GM11168 (cell line): ENCODE measurements around the gene CDKN3.

Source experiments
- in situ Hi-C: fragments of 300-500 bp; cut with MboI; formaldehyde crosslinking; loops from one replicate; pipeline ENCODE4 v1.12.0; 2022; ENCODE audit warnings: low sequenced_read_pairs; ENCODE audit not compliant: unreplicated experiment

The CDKN3 gene, protein sequence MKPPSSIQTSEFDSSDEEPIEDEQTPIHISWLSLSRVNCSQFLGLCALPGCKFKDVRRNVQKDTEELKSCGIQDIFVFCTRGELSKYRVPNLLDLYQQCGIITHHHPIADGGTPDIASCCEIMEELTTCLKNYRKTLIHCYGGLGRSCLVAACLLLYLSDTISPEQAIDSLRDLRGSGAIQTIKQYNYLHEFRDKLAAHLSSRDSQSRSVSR

DNA sequence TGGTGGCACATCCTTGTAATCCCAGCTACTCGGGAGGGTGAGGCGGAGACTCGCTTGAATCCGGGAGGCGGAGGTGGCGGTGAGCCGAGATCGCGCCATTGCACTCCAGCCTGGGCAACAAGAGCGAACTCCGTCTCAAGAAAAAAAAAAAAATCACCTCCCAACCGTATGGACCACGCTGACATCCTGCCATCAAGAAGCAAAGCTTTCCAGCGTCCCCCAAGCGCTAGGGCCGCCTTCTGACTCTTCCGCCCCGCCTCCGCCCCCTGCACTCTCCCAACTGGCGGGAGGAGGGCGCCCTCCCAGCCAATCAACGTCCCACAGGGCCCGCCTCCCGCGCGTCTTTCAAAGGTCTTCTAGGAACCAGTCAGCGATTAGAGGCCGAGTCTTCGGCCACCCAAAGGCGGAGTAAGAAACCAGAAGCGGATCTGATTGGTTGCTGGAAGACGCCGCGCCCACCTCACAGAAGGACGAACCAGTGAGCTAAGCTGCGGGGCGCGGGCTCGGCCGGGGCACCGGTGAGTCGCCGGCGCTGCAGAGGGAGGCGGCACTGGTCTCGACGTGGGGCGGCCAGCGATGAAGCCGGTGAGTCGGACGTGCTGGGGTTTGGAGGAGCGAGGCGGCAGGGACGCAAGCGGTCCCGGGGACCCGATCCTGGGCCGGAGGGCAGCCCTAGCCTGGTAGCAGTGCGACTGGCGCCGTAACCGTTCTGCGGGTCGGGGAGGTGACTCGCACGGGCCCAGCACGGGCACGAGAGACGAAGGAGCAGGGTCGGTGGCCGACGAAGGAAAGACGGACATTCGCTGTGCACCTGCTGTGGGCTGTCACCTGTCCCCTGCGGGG is at the start of gene CDKN3:
CDKN3 (plus strand) TSS at position 515 of the 843 bp plus-strand sequence; CDS start at position 577, 62 bp downstream.
- in situ Hi-C loops, result no loop called here

DNA sequence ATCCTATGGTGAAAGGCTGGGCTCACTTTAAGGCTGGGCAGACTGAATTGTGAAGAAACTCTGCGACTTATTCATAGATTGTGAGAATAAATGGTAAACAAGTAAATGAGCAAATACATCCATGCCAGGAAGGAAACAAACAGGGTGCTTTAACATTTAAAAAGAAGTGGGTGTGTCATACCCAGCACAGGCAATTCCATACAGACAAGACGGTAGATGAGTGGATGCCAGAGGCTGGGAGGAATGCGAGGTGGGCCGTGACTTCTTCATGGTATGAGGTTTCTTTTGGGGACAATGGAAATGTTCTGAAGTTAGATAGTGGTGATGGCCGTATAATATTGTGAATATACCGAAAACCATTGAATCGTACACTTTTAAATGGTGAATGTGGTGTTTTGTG is 49.8 kb upstream of the CDKN3 start:
- in situ Hi-C loops, result loop anchor here (25.0 kb wide), 1 partner anchor 910 kb away; no protein-coding TSS in a partner anchor

DNA sequence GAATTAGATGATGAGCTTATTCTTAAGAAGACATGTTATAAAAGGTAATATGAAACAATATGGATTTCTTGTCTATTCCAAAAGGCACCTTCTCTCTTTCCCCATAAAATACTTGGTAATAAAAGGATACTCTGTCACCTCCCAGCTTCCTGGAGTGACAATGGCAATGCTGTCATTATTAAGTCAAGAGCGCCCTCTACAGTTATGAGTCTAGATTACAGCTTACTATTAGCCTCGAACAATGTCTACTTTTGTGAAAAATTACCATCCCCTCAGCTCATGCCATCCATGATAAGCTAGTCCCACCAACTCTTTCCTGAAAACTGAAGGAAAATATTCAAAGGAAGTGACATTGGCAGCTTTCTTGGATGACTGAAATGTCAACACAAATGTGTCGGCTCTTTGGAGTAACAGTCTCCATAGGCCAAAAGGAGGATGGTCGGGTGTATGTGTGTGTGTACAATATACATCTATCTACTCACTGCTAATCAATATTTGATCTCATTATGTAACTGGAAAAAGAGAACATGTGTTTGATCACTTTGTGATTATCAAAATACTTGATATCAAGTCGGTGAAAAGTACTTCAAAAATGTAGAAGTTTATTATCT is 48.7 kb upstream of the CDKN3 start:
- in situ Hi-C loops, result loop anchor here (25.0 kb wide), 1 partner anchor 911 kb away; no protein-coding TSS in a partner anchor

DNA sequence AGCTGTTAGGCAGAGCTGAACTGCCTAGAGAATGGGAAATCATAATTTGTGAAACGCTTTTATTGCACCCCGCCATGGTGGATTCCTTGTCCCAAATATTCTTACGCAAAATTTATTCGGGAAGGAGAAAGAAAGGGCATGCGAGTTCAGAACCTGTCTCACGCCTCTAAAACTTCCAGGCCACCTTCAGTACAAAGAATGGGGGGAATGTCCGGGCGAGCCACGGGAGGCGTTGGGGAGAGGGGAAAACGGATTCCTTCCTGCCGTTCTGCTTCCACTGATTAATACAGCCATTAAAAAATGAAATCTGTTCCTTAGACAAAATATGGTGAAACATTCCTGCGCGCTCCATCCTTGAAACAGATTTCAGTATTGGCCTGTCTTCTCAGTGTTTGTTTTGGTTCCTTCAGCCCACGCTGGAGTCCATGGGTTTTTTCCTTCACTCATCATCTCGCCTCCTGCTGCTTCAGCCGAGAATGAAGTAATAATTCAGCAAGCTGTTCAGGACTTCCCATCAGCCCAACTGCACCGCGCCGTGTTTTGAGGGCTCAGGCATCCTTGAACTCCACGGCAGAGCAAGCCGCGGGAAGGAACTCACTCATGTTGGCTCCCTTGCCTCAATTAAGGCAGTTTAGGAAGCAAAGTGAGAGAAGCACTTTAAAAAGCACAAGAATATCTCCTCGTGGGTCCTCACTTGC is 47.7 kb upstream of the CDKN3 start:
- in situ Hi-C loops, result loop anchor here (25.0 kb wide), 1 partner anchor 912 kb away; no protein-coding TSS in a partner anchor

DNA sequence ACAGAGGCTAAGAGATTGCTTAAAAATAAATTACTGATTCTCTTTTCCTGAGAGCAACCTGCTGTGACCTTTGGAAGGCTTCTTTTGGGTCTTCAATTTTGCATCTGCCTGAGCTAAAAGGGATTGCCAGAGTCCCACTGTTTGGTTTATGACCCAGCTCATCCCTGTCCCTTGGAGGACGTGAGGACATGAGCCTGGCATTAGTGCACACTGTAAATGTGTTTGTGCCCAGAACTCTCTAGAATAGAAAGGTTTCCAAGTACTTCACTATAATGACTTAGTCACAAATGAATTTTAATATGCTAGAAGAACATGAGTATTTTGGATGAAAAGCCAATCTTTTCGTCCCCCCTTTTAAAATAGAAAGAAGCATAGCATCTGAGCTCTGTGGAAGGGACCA is 47.1 kb upstream of the CDKN3 start:
- in situ Hi-C loops, result loop anchor here (25.0 kb wide), 1 partner anchor 912 kb away; no protein-coding TSS in a partner anchor

DNA sequence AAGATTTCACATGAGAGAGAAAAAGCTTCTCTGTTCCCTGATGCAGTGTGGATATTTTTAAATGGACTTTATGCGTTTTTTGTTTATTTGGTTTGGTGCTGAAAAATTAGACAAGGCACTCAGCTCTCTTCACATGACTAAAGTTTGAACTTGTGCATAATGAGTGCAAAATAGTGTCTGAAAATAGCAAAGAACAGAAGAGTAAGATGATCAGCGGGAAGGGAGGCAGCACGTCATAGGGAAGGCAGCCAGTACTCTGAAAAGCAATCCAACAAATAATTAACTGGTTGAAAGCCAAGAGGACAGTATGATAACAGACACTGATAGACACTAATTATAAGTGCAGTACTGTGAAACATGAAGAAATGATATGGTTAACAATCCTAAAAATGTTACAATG is 46.6 kb upstream of the CDKN3 start:
- in situ Hi-C loops, result no loop called here

DNA sequence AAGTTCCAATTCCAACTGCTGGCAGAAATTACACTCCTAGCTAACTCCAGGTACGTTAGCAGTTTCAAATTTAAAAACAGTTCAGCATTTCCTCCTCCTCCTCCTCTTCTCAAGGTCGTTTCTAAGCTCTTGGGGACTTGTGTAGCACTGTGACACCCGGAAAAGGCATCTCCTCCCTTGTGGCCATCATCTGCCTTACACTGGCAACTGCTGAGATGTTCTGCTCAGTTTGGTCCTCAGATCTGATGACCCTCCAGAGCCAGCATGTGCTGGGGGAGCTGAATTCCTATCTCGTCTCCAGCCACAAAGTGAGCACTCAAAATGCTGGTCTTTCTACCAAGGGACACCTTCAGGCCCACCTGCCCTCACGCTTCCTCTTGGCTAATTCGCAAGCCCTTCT is 43.5 kb upstream of the CDKN3 start:
- in situ Hi-C loops, result no loop called here

DNA sequence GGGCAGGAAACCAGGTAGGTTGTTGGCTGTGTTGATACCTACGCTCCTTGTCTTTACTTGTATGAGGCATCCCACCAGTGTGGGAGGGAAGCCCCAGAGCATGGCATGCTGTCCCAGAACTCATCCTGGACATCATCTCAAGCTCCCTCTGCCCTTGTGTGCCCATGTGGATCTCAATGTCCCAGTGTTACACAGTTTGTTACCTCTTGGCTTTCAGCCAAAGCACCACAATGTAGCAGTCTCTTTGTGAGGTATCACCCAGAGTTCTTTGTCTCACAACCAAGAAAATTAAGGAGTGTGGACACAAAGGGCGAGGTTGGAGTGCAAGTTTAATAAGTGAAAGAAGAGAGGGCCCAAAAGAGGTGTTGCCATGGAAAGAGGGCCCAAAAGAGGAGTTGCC is 43.1 kb upstream of the CDKN3 start:
- in situ Hi-C loops, result no loop called here

DNA sequence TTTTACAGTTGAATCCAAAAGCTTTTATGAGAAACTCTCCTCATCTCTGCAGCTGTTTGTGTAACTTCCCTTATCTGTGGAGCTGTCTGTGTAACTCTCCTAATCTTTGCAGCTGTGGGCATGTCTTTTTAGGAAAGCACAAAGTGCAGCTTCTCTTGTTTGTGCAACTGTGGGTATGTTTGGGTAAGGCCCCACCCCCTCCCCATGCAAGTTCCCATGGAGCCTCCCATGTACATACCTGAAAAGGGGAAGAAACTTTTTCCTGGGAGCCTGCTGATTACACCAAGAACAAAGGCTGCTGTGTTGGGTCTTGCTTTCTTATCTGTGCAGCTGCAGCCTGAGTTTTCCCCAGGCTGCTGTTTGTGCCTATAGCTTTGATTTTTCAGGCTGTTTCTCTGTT is 42.7 kb upstream of the CDKN3 start:
- in situ Hi-C loops, result no loop called here

DNA sequence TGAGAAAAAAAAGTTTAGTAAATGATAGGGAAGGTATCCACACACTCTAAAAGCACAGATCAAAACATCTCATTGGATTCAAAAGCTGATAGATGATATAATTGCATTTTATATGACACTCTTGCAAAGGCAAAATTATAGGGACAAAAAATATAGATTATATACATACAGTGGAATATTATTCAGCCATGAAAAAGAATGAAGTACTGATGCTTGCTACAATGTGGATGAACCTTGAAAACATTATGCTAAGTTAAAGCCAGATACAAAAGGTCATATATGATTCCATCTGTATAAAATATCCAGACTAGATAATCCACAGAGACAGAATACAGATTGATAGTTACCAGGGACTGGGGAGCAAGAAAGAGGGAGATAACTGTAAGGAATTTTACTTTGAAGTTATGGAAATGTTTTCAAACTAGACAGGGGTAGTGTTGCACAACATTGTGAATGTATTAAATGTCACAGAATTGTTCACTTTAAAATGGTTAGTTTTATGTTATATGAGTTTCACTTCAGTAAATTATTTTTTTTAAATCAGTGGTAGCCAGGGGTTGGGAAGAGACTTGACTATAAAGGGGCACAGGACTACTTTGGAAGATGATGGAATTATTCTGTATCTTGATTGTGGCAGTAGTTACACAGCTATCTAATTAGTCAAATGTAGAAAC is 41.7 kb upstream of the CDKN3 start:
- in situ Hi-C loops, result no loop called here

DNA sequence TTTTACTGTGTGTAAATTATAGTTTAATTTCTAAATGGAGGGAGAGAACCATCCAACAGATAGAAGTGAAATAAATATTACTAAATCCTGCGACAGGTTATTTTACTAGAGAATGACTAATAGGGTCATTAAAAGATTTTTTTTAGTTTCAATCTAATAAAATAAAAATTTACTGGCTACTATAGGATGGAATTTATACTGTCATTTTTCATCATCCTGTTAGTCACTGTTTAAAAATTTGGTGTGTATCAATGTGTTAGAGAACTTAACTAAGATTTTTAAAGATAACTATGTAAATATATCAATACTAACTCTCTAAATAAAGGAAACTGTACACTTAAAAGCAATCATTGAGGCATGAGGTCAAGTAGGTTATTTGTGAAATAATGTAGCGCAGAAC is 41.1 kb upstream of the CDKN3 start:
- in situ Hi-C loops, result no loop called here

DNA sequence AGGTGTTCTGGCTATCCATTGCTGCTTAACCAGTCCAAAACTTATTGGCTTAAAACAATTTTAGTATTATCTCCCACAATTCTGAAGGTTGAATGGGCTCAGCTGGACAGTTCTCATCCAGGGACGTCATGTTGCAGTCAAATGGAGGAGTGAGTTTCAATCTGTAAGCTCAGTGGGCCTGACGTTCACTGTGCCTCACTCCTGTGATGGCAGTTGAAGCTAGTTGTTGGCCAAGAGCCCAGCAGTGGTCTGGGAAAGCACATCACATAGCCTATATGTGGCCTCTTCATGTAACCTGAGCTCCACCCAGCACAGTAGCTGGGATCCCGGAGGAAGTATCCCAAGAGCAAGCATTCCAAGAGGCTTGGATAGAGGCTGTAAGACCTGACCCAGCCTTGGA is 40.6 kb upstream of the CDKN3 start:
- in situ Hi-C loops, result no loop called here

DNA sequence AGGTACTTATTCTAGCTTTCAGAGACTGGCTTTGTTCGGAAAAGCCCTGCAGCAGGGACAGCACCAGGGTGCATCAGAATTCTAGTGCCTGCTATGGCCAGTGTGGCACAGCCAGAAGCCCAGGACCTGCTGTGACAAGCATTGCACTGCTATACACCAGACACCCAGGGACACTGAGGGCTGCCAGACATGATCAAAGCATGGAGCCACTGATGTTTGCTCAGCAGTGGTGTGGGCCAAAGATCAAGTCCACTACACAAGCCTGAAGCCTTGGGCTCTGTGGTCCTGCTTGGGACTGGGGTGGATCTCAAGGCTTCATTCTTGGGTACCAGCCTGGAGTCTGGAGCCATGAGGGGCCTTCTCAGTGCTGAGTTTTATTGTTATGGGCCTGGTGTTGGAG is 36.1 kb upstream of the CDKN3 start:
- in situ Hi-C loops, result no loop called here

DNA sequence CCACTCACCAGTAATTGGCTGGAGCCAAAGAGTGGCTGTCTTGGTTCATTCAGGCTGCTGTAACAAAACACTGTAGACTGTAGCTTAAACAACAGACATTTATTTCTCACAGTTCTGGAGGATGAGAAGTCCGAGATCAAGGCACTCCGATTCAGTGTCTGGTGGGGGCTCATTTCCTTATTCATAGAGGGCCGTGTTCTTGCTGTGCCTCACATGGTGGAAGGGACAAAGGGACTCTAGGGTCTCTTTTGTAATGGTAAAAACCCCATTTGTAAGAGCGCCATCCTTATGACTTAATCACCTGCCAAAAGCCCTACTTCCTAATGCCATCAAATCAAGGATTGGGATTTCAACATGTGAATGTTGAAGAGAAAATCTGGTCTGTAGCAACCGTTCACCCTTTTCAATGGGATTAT is 34.7 kb upstream of the CDKN3 start:
- in situ Hi-C loops, result no loop called here

DNA sequence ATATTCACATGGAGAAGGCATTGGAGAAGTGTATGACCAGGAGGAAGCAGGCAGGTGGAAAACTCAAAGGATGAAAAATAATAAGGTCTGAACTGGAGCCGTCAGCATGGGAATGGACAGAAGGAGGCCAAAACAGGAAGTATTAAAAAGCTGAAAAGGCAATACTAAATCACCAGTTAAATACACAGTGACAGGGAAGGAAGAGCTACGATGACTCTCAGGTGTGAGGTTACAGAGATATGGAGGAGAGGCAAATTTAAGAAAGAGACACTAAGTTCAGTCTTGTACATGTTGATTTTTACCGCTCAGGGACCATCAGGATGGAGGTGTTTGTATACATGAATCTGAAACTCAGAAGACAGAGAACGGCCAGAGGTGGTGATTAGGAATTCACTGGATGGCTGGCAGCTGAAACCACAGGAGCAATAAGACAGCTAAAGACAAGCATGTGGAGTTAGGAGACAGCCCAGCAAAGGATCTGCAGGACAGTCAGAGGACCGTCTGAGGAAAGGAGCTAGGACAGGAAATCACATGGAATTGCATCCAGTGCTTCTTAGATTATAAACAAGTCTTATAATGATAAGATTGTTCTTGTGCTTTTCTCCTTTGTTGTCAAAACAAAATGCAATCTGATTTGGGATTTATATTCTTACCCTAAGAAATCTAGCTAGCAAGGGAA is 33.9 kb upstream of the CDKN3 start:
- in situ Hi-C loops, result no loop called here

DNA sequence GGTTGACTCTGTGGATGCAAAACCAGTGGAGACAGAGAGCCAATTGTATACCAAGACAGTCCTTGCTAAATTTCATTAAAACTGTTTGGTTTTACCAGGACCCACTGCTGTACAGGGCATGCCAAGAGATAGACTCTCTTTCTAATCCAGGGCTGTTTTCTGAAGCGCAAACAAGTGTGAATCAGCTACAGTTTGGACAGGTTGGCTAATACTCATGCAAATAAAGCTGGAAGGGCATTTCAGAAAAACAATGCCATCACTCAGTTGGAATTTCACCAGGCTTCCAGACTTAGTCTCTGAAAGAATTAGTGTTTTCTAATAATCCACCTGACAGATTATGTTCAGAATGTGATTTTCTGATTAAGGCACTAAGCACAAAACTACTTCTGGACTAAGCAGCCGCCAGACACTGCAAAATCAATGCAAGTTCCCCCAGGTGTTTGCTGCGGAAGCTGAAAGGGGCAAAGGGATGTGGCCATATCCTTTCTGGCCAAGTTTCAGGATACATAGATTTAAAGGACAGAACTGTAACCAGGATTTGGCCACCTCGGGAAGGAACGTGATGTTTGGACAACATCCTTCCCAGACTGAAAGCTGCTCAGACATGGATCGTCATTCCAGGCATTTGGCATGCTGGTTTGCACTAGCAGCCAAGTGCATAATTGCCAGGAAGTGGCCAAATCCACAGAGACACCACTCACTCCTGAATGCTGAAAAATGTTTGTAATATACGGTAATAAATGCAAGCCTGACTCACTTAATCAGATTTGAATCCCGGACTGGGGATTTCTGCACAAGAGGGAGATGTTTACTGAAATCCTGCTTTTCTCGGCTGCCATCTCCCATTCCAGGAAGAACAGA is 32.0 kb upstream of the CDKN3 start:
- in situ Hi-C loops, result no loop called here

DNA sequence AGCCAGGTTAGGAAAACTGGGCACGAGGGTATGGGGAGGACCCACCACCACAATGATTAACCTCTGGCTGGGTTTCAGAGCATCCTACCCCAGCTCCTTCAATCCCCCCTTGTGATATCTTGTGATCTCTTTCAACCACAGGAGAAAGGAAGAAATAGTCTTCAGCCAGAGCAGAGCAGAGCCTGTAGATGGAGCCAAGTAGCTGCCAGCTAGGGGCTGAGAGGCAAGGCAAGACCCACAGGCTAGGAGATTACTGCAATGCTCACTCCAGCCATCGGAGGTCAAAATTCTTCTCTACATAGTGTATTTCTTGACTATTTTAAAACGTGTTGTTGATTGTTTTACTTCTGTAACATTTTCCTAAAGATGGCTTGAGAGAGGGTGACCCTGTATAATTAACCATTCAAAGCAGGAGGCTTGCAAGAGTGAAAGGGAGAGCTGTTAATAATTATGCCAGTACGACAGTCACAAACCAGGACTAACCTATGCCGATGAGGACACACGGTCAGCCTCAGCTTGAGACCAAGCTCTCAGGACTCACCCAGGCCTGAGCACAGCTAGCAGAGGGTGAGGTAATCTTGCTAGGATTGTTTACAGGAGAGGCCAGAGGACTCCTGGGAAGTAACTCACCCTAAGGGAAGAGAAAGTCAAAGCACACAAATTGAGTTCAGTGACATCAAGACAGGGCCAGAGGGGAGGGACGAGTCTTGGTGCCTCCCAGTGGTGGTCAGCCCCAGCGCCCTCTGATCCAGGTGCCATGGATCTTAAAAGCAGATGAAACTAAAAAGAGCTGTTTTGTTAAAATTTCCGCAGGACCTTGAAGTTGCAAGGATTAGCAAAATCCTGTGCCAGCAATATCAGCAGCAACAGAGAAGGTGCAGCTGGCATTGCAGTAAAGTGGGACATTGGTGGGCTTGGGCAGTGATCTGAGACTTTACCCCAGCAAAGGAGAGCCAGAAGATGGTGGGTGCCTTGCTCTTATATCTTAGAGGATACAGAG is 29.8 kb upstream of the CDKN3 start:
- in situ Hi-C loops, result no loop called here
